ENCODE measurements around the gene GH1.
A peak's percentile ranks its signal among the peaks of the same experiment; 100 is the strongest.
"Not testable (repeated sequence)": the region's sequence is repeated elsewhere in the genome, so short reads cannot be mapped to it uniquely, and the experiment has no call there.

DNA sequence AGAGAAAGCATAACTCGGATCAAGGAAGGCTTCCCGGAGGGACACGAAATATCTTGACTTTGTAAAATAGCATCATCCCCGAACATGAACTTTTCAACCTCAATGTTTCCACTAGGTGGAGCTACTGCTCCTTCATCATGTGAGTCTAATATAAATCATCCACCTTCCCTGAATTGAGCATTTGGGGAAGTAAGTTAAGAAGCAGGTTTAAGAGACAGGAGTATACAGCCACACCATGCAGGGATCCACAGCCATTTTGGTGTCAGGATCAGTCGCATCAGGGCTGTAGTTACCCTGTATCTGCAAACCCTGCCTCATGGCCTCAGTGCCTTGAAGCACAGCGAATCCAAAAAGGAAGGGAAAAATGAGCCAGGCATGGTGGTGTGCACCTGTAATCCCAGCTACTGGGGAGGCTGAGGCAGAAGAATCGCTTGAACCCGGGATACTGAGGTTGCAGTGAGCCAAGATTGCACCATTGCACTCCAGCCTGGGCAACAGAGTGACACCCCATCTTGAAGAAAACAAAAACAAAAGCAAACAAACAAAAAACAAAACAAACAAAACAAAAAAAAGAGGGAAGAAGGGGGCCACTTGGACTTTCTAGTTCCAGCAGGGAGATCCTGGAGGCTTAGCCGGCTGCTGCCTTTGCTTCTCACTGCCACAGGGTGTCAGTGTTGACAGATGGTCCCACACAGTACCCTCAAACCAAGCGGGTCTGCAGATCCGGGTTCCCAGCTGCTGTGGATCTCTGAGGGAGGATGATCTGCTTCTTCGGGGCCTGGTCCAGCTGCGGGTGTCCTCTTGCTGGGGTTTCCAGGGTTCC, 29.4 kb downstream of the GH1 start:
- TF ChIP-seq, protein P1, sequence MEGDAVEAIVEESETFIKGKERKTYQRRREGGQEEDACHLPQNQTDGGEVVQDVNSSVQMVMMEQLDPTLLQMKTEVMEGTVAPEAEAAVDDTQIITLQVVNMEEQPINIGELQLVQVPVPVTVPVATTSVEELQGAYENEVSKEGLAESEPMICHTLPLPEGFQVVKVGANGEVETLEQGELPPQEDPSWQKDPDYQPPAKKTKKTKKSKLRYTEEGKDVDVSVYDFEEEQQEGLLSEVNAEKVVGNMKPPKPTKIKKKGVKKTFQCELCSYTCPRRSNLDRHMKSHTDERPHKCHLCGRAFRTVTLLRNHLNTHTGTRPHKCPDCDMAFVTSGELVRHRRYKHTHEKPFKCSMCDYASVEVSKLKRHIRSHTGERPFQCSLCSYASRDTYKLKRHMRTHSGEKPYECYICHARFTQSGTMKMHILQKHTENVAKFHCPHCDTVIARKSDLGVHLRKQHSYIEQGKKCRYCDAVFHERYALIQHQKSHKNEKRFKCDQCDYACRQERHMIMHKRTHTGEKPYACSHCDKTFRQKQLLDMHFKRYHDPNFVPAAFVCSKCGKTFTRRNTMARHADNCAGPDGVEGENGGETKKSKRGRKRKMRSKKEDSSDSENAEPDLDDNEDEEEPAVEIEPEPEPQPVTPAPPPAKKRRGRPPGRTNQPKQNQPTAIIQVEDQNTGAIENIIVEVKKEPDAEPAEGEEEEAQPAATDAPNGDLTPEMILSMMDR (IDR thresholded peaks at IDR 0.05): peak; percentile 27 to 41 (median 31)
- not testable (repeated sequence) for TF ChIP-seq EP300, POLR2A (IDR thresholded peaks at IDR 0.05)

Data from tibial nerve (tissue), 4 donors.